ENCODE data around the gene SLC7A10.
"Not testable (repeated sequence)": the region's sequence is repeated elsewhere in the genome, so short reads cannot be mapped to it uniquely, and the experiment has no call there.

The SLC7A10 gene

GRCh38 chr19:33219261-33219815 is 6.3 kb downstream of the SLC7A10 start:
- peak in 7 of 56 donors; percentile 14 to 45 (median 29) for DNase-seq

- DNase-seq: peak in 14 of 56 donors; percentile 16 to 64 (median 36)
These were observed 7.8 kb downstream of the SLC7A10 start for GRCh38 chr19:33217881-33218280.

GRCh38 chr19:33216198-33216830 is 9.3 kb downstream of the SLC7A10 start:
- DNase-seq: no peak

GRCh38 chr19:33215438-33216197 is 10.0 kb downstream of the SLC7A10 start:
- no peak for DNase-seq

GRCh38 chr19:33214596-33214995 is 11.1 kb downstream of the SLC7A10 start:
- no peak for DNase-seq

GRCh38 chr19:33212436-33213172 is 13.0 kb downstream of the SLC7A10 start:
- DNase-seq: peak in 3 of 56 donors; percentile 7 to 48 (median 31)

GRCh38 chr19:33211794-33212435 is 13.7 kb downstream of the SLC7A10 start:
- no peak for DNase-seq

GRCh38 chr19:33210266-33210940 is 15.2 kb downstream of the SLC7A10 start:
- DNase-seq: no peak

- not testable (repeated sequence) for DNase-seq
These were observed 15.8 kb downstream of the SLC7A10 start for GRCh38 chr19:33209850-33210230.

- peak in 7 of 56 donors; percentile 18 to 65 (median 27) for DNase-seq
These were observed 16.5 kb downstream of the SLC7A10 start for GRCh38 chr19:33208904-33209849.

- DNase-seq: no peak
These were observed 17.2 kb downstream of the SLC7A10 start for GRCh38 chr19:33208371-33208895.

- DNase-seq: no peak
These were observed 17.7 kb downstream of the SLC7A10 start for GRCh38 chr19:33207903-33208302.

GRCh38 chr19:33207040-33207620 is 18.5 kb downstream of the SLC7A10 start:
- no peak for DNase-seq

- DNase-seq: no peak
These were observed 19.2 kb downstream of the SLC7A10 start for GRCh38 chr19:33206261-33207039.

- DNase-seq: no peak
These were observed 20.0 kb downstream of the SLC7A10 start for GRCh38 chr19:33205531-33206260.

GRCh38 chr19:33205110-33205509 is 20.5 kb downstream of the SLC7A10 start:
- no peak for DNase-seq

All from nucleus accumbens (tissue), 56 donors.